Muscle layer of colon (tissue), 2 donors: ENCODE measurements around the gene USP12.

Experiments
- H3K27ac ChIP-seq: one replicate; pipeline ENCODE4 v1.7.0; 2013; ENCODE audit warnings: low read depth, mild to moderate bottlenecking, low read length, moderate library complexity
- H3K27me3 ChIP-seq, 2 donors: one replicate each; pipeline ENCODE4 v1.7.0; 2013; ENCODE audit warnings: low read length in 2 of 2, mild to moderate bottlenecking in 2 of 2; ENCODE audit not compliant: insufficient read depth in 2 of 2, control insufficient read depth in 1 of 2
- H3K36me3 ChIP-seq: one replicate; pipeline ENCODE4 v1.7.0; 2013; ENCODE audit warnings: mild to moderate bottlenecking, low read length; ENCODE audit not compliant: insufficient read depth
- H3K4me1 ChIP-seq: one replicate; pipeline ENCODE4 v1.7.0; 2013; ENCODE audit warnings: mild to moderate bottlenecking, low read length; ENCODE audit not compliant: insufficient read depth
- H3K4me3 ChIP-seq, 2 donors: one replicate each; pipeline ENCODE4 v1.7.0; 2013; ENCODE audit warnings: low read length in 2 of 2, low read depth in 1 of 2, mild to moderate bottlenecking in 1 of 2, moderate library complexity in 1 of 2
- H3K9ac ChIP-seq: one replicate; pipeline ENCODE4 v1.7.0; 2013; ENCODE audit warnings: low read length
- H3K9me3 ChIP-seq: one replicate; pipeline ENCODE4 v1.7.0; 2013; ENCODE audit warnings: mild to moderate bottlenecking, low read length
- donor health status: abdominal sarcoma.
- donor health status: Adenocarcinoma of cecum.

Gene USP12

GRCh38 chr13:27038323-27038722 is 133.3 kb downstream of the USP12 start:
- Histone ChIP-seq H3K36me3 (no peaks in the 10 kb centered on the region), H3K4me1 (peaks cover 54% of the 10 kb centered on the region), H3K9me3 (no peaks in the 10 kb centered on the region), H3K9ac (no peak overlapping the region), H3K4me3 (no peak overlapping the region), H3K27ac (peak overlapping the region; percentile 53), H3K27me3 (no peaks in the 10 kb centered on the region)

GRCh38 chr13:27037571-27037970 is 134.0 kb downstream of the USP12 start:
- Histone ChIP-seq H3K9ac (no peak overlapping the region), H3K4me3 (no peak overlapping the region), H3K4me1 (peaks cover 54% of the 10 kb centered on the region), H3K27me3 (no peaks in the 10 kb centered on the region), H3K9me3 (no peaks in the 10 kb centered on the region), H3K36me3 (no peaks in the 10 kb centered on the region), H3K27ac (peak overlapping the region; percentile 53)

GRCh38 chr13:27037171-27037570 is 134.4 kb downstream of the USP12 start:
- peak overlapping the region; percentile 53 for H3K27ac ChIP-seq
- no peak overlapping the region for H3K4me3 ChIP-seq
- no peaks in the 10 kb centered on the region for H3K9me3 ChIP-seq
- no peaks in the 10 kb centered on the region for H3K36me3 ChIP-seq
- no peak overlapping the region for H3K9ac ChIP-seq
- H3K4me1 ChIP-seq: peaks cover 54% of the 10 kb centered on the region
- H3K27me3 ChIP-seq: no peaks in the 10 kb centered on the region

GRCh38 chr13:27036236-27036981 is 135.2 kb downstream of the USP12 start:
- Histone ChIP-seq H3K36me3 (no peaks in the 10 kb centered on the region), H3K9me3 (no peaks in the 10 kb centered on the region), H3K4me1 (peaks cover 54% of the 10 kb centered on the region), H3K9ac (no peak overlapping the region), H3K27me3 (no peaks in the 10 kb centered on the region), H3K4me3 (no peak overlapping the region), H3K27ac (peak overlapping the region; percentile 53)

- Histone ChIP-seq H3K36me3 (no peaks in the 10 kb centered on the region), H3K9ac (no peak overlapping the region), H3K4me3 (no peak overlapping the region), H3K27ac (peak overlapping the region; percentile 10), H3K27me3 (no peaks in the 10 kb centered on the region), H3K4me1 (peaks cover 49% of the 10 kb centered on the region), H3K9me3 (no peaks in the 10 kb centered on the region)
Measured at GRCh38 chr13:27035892-27036235, 135.7 kb downstream of the USP12 start.

- H3K9ac ChIP-seq: no peak overlapping the region
- H3K27me3 ChIP-seq: no peaks in the 10 kb centered on the region
- H3K9me3 ChIP-seq: no peaks in the 10 kb centered on the region
- peaks cover 39% of the 10 kb centered on the region for H3K4me1 ChIP-seq
- H3K36me3 ChIP-seq: no peaks in the 10 kb centered on the region
- H3K4me3 ChIP-seq: no peak overlapping the region
- no peak overlapping the region for H3K27ac ChIP-seq
Measured at GRCh38 chr13:27034678-27035111, 136.9 kb downstream of the USP12 start.

- no peak overlapping the region for H3K4me3 ChIP-seq
- no peak overlapping the region for H3K27ac ChIP-seq
- no peaks in the 10 kb centered on the region for H3K36me3 ChIP-seq
- H3K4me1 ChIP-seq: peaks cover 16% of the 10 kb centered on the region
- no peak overlapping the region for H3K9ac ChIP-seq
- H3K27me3 ChIP-seq: no peaks in the 10 kb centered on the region
- no peaks in the 10 kb centered on the region for H3K9me3 ChIP-seq
Measured at GRCh38 chr13:27028683-27029480, 142.7 kb downstream of the USP12 start.

- Histone ChIP-seq H3K4me1 (peaks cover 33% of the 10 kb centered on the region), H3K9ac (no peak overlapping the region), H3K27ac (no peak overlapping the region), H3K4me3 (no peak overlapping the region), H3K9me3 (no peaks in the 10 kb centered on the region), H3K36me3 (no peaks in the 10 kb centered on the region), H3K27me3 (no peaks in the 10 kb centered on the region)
Measured at GRCh38 chr13:27027086-27027667, 144.4 kb downstream of the USP12 start.

- H3K4me1 ChIP-seq: peaks cover 37% of the 10 kb centered on the region
- no peaks in the 10 kb centered on the region for H3K27me3 ChIP-seq
- H3K36me3 ChIP-seq: no peaks in the 10 kb centered on the region
- no peak overlapping the region for H3K9ac ChIP-seq
- no peak overlapping the region for H3K27ac ChIP-seq
- H3K4me3 ChIP-seq: no peak overlapping the region
- H3K9me3 ChIP-seq: no peaks in the 10 kb centered on the region
Measured at GRCh38 chr13:27026396-27026795, 145.2 kb downstream of the USP12 start.

- no peak overlapping the region for H3K4me3 ChIP-seq
- H3K27ac ChIP-seq: peak overlapping the region; percentile 71
- peaks cover 50% of the 10 kb centered on the region for H3K4me1 ChIP-seq
- H3K9me3 ChIP-seq: no peaks in the 10 kb centered on the region
- no peaks in the 10 kb centered on the region for H3K36me3 ChIP-seq
- H3K27me3 ChIP-seq: no peaks in the 10 kb centered on the region
- H3K9ac ChIP-seq: no peak overlapping the region
Measured at GRCh38 chr13:27024776-27025492, 146.7 kb downstream of the USP12 start.

GRCh38 chr13:27024074-27024461 is 147.5 kb downstream of the USP12 start:
- Histone ChIP-seq H3K4me3 (no peak overlapping the region), H3K9me3 (no peaks in the 10 kb centered on the region), H3K36me3 (no peaks in the 10 kb centered on the region), H3K4me1 (peaks cover 56% of the 10 kb centered on the region), H3K27me3 (no peaks in the 10 kb centered on the region), H3K27ac (peak overlapping the region; percentile 89), H3K9ac (no peak overlapping the region)
